TTC549 (cell line): ENCODE results near the gene NHLRC1.

Experiments
- FAIRE-seq: peaks from 2 replicates; lab custom pipeline; 2012; peaks lifted over from hg19 to GRCh38; lab: Jason Lieb, UNC

Gene NHLRC1

GRCh38 chr6:18138906-18139305 lies 16.4 kb upstream of the NHLRC1 start:
- FAIRE-seq = no peak

- FAIRE-seq = no peak
Observed at GRCh38 chr6:18136260-18136659, 13.8 kb upstream of the NHLRC1 start.

DNA sequence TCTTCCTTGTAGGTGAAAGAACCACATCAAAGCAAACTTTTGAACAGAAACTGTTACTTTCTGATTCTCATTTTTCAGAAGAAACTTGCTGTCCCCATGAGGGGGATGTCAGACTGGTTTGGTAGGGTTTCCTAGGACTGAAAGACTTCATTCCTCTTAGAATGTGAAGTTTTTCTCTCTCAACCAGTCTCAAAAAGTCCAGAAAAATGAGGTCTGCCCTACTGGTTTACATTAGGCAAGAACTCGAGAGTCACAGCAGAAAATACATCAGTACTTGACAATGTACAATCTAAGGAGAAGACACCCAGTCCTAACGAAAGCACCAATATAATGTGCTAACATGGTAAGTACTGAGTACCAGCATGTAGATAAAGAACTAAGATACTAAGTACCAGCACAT lies 12.7 kb upstream of the NHLRC1 start:
- no peak for FAIRE-seq

- no peak for FAIRE-seq
Observed at GRCh38 chr6:18132346-18132745, 9.9 kb upstream of the NHLRC1 start.

- no peak for FAIRE-seq
Observed at GRCh38 chr6:18126121-18126520, 3.6 kb upstream of the NHLRC1 start.

DNA sequence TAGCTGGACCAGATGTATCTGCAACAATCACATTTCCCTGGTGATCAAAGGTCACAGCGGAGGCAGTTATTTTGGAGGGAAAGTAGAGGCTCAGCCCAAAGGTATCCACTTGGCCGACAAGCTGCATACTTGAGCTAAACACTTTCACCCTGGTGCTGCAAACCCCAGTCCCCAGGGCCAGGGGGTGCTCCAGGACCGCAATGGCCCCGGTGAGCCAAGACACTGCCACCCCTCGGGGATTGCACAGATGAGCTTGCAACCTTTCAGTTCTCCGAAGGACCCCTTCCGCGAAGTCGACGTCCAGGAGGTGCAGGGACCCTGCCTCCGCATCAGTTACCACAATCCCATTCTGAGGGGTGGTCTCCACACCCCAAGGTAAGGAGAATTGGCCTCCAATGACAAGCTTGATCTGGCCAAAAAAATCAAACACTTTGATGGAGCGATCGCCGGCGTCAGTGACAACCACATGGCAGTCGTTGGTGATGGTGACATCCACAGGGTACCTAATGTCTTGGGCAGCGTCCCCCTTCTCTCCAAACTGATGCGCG lies 823 bp downstream of the NHLRC1 start:
- no peak for FAIRE-seq

DNA sequence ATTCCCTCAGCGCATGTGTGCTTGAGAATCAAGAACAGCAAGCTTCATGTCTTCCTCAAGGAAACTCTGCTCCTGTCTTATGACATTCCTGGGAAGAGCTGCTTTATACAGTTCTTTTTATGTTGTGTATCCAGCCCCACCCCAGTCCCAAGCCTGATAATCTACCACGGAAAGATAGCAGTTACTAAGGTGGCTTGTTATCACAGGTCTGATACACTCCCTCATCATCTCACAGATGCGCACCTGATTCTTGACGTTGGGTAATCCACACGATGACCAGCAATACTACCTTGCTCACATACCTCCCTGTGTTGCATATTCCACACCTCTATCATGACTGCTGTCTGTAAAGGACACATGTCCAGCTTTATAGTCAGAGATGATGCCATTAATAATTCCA lies 3.2 kb downstream of the NHLRC1 start:
- FAIRE-seq = no peak

DNA sequence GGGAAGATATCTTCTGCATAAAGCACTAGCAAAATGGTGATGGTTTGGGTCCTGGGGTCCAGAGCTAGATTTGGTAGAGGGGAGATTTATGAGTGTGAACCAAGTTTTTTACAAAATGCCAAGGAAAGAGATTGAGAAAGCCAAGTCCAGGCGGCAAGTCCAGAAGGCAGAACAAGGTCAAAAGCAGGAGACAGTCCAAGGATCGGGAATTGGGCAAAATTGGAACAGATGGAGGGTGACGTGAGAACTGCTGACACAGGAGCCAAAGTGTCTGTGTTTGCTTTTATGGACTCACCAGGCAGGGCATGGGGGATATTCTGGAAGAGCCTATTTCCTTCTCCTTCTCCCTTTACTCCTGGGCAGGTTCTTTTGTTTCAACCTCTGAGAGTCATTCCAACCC lies 4.1 kb downstream of the NHLRC1 start:
- FAIRE-seq = no peak

GRCh38 chr6:18117136-18117535 lies 5.3 kb downstream of the NHLRC1 start:
- no peak for FAIRE-seq

DNA sequence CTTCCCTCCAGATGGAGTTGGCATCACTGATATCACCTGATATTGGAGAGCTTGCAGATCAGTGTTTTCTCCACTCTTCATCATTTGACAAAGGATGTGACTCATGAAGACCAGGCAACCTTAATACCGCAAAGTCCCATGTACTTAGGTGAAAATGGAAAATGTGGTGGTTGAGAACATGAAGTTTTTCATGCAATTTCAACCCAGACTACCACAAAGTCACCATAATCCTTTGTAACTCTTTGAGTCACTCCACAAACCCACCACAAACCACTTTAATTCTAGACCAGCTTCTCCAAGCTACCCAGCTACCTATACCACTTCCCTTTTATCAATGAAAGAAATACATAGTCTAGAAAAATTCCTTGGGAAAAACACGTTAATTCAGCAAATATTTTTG lies 7.1 kb downstream of the NHLRC1 start:
- no peak for FAIRE-seq

- no peak for FAIRE-seq
Observed at GRCh38 chr6:18110162-18110561, 12.3 kb downstream of the NHLRC1 start.

GRCh38 chr6:18107061-18107460 lies 15.4 kb downstream of the NHLRC1 start:
- no peak for FAIRE-seq

- FAIRE-seq = no peak
Observed at GRCh38 chr6:18102783-18103509, 19.5 kb downstream of the NHLRC1 start.

- no peak for FAIRE-seq
Observed at GRCh38 chr6:18101873-18102272, 20.6 kb downstream of the NHLRC1 start.

GRCh38 chr6:18101271-18101670 lies 21.2 kb downstream of the NHLRC1 start:
- FAIRE-seq = no peak

GRCh38 chr6:18100296-18100695 lies 22.2 kb downstream of the NHLRC1 start:
- FAIRE-seq = no peak

GRCh38 chr6:18099511-18099910 lies 23.0 kb downstream of the NHLRC1 start:
- FAIRE-seq = no peak

DNA sequence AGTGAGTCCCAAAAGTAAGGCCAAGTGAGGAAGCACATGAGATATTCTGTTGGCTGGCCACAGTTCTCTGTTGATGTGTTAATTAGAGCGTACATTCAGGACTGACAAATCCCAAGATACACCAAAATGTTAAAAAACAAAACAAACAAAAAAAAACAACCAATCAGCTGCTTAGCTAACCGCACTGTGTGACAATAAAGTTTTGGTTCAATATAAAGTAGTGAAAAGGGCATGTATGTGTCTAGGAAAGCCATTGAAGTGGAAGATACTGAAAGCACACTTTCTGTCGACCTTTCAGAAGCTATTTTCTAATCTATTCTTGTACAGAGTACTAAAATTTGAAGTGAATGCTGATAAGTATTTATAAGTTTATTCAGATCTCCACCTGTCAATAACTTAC lies 26.1 kb downstream of the NHLRC1 start:
- no peak for FAIRE-seq

GRCh38 chr6:18091382-18091781 lies 31.1 kb downstream of the NHLRC1 start:
- no peak for FAIRE-seq

GRCh38 chr6:18090349-18090786 lies 32.1 kb downstream of the NHLRC1 start:
- no peak for FAIRE-seq

GRCh38 chr6:18088419-18089296 lies 33.8 kb downstream of the NHLRC1 start:
- no peak for FAIRE-seq

GRCh38 chr6:18087396-18088165 lies 34.9 kb downstream of the NHLRC1 start:
- no peak for FAIRE-seq
